ENCODE measurements around the gene DHX32.
"Not testable (repeated sequence)": the region's sequence is repeated elsewhere in the genome, so short reads cannot be mapped to it uniquely, and the experiment has no call there.

DHX32 gene

DNA sequence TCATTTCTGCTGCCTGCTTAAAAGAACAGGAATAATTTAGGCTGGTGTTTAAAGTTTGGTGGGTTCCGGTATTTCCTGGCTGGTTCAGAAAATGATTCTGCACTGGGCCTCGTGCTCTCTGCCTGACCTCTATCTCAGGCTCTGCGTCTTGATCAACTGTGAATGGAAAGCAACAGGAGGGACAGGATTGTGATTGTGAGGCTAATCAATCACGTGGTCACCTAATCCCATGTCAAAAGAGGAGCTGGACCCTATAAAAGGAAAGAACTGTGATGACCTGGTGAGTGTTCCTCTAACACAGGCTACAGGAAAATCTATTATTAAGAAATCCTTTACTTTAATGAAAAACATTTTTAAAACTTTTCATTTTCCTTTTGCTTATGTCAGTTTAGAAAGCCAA lies at the start of gene DHX32:
Gene DHX32, minus strand, starts transcription at position 101 of the 400 bp plus-strand sequence. CDS start 468 bp downstream, outside the sequence.
- no peak for DNase-seq (ENCODE audit: low read depth)

GRCh38 chr10:125929618-125930017 lies 48.5 kb upstream of the DHX32 start:
- DNase-seq (ENCODE audit: low read depth), result no peak

- DNase-seq (ENCODE audit: low read depth), result no peak
These were observed 48.0 kb upstream of the DHX32 start for GRCh38 chr10:125928928-125929585.

DNA sequence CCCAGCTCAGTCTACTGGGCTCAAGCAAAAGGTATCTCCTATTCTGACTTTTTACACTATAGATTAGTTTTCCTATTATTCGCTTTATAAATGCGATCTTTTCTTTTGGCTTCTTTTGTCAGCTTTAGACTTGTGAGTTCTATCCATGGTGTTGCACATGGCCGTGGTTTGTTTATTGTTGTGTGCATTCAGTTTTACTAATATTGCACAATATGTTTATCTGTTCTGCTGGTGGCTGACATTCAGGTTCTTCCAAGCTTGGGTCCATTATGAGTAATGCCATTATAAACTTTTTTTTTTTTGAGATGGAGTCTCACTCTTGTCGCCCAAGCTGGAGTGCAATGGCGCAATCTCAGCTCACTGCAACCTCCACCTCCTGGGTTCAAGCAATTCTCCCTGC lies 46.2 kb upstream of the DHX32 start:
- not testable (repeated sequence) for DNase-seq (ENCODE audit: low read depth)

GRCh38 chr10:125926247-125926646 lies 45.2 kb upstream of the DHX32 start:
- no peak for DNase-seq (ENCODE audit: low read depth)

DNA sequence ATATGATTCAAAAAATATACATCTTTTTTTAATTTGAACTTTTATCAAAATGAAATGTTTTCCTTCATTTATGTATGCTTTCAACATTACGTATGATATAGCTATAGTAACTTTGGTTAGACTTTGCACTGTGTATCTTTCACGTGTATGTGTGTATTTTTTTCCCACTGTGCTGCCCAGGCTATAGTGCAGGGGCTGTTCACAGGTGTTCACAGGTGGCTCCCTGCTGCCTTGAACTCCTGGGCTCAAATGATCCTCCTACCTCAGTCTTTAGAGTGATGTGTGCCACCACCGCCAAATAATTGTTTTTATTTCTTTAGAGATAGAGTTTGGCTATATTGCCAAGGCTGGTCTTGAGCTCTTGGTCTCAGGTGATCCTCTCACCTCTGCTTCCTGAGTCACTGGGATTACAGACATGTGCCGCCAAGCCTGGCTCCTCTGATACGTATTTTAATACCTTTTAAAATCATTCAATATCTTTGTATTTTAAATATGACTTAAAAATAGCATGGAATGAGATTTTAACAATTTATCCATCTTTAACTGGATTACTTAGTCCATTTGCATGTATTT lies 44.3 kb upstream of the DHX32 start:
- no peak for DNase-seq (ENCODE audit: low read depth)

GRCh38 chr10:125921643-125922306 lies 40.7 kb upstream of the DHX32 start:
- DNase-seq (ENCODE audit: low read depth), result not testable (repeated sequence)

DNA sequence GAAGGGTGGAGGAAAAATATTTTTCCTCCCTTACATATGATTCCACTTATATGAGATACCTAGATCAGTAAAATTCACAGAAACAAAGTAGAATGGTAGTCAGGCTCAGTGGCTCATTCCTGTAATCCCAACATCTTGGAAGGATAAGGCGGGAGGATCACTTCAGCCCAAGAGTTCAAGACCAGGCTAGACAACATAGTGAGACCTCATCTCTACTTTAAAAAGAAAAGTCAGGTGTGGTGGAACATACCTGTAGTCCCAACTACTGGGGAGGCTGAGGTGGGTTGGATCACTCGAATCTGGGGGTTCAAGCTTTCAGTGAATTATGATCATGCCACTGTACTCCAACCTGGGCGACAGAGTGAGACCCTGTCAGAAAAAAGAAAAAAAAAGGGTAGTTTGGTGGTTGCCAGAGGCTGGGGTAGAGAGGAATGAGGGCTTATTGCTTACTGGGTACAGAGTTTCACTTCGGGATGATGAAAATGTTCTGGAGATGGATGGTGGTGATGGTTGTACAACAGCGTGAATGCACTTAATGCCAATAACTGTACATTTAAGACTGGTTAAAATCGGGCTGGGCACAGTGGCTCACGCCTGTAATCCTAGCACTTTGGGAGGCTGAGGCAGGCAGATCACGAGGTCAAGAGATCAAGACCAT lies 36.7 kb upstream of the DHX32 start:
- DNase-seq (ENCODE audit: low read depth), result not testable (repeated sequence)

DNA sequence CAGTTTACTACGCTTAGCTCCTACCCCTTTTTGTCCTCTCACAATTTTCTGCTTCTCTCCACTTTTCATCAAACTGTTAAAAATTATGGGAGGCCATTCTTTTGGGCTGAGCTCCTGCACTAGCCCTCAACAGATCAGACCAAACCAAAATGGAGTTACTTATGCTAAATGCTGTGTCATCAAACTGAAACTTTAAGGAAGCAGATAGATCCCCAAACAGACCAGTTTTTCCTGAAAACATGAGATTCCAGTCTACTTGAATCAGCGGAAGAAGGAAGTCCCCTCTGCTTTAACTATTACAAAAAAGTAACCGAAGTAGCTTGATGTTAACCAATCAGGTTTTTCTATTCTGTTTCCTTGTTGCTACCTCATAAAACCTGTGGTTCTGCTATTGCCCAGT lies 35.9 kb upstream of the DHX32 start:
- DNase-seq (ENCODE audit: low read depth), result no peak

DNA sequence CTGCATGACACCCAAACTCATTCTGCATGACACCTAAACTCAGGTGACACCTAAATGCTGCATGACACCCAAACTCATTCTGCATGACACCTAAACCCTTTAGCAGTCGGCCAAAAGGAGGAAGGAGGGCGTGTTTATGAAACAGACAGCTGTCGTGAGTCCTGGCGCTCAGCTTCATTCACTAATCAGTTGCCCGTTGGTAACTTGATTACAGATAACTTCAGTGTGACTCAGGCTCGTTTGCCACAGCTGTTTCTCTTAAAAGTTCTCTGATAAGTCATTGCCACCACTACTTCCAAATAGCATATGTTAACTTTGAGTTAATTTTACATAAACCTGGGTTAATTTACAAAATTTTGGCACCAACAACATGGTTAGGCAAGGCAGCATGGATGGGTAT lies 32.2 kb upstream of the DHX32 start:
- DNase-seq (ENCODE audit: low read depth), result not testable (repeated sequence)

- no peak for DNase-seq (ENCODE audit: low read depth)
These were observed 30.9 kb upstream of the DHX32 start for GRCh38 chr10:125911990-125912389.

GRCh38 chr10:125911145-125911544 lies 30.1 kb upstream of the DHX32 start:
- DNase-seq (ENCODE audit: low read depth), result no peak

DNA sequence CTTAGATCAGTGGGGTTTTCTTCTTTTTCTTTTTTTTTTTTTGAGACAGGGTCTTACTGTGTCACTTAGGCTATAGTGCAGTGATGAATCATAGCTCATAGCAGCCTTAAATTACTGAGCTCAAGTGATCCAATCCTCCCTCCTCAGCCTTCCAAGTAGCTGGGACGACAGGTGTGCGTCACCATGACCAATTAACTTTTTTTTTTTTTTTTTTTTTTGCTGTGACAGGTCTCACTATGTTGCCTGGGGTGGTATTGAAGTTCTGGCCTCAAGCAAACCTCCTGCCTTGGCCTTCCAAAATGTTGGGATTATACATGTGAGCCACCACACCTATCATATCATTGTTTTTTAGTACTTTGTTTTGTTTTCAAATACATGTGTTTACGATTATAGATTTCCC lies 28.4 kb upstream of the DHX32 start:
- DNase-seq (ENCODE audit: low read depth), result not testable (repeated sequence)

- not testable (repeated sequence) for DNase-seq (ENCODE audit: low read depth)
These were observed 27.7 kb upstream of the DHX32 start for GRCh38 chr10:125908813-125909212.

DNA sequence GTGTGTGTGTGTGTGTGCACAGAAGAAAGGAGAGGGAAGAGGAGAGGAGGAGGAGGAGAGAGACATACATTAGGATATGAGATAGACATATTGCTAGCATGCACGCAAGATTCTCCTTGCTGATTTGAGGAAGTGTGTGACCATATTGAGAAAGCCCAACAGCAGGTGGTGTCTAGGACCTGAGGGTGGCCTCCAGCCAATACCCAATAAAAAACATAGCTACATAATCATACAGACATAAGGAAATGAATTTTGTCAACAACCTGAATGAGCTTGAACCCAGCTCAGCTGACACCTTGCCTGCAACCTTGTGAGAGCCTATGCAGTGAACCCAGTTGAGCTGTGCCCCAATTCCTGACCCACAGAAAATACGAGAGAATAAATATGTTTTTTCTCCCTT lies 26.5 kb upstream of the DHX32 start:
- not testable (repeated sequence) for DNase-seq (ENCODE audit: low read depth)

DNA sequence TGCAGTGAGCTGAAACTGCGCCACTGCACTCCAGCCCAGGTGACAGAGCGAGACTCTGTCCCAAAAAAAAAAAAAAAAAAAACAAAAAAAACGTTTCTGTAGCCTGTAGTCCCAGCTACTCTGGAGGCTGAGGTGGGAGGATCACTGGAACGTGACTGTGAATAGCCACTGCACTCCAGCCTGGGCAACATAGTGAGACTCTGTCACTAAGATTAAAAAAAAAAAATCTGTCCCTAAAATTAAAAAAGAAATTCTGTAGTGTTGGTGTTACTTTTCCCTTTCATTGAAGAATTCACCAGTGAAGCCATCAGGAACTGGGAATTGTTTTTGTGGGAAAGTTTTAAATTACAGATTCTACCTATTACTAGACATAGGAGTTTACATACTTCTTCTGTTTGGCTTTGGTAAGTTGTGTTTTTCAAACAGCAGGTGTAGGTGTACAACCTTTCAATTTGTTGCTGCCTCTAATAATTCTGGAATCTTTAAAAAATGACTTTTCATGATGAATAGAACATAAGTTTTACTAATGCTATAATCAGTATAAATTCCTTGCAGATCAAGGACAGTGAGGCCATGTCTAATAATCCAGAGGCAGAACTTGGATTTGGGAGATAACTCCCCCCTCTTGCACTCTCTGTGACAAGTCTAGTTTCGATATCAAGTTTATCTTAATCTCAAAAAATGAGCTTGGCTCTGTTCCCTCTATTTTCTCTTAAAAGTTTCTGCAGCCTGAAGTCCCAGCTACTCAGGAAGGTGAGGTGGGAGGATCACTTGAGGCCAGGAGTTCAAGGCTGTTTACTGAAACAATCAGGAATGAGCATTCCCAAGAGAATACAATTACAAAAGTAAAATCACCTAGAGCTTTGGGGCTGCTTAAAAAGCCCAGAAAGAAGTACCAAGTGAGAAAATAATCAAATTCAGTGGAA lies 24.2 kb upstream of the DHX32 start:
- DNase-seq (ENCODE audit: low read depth), result not testable (repeated sequence)

- not testable (repeated sequence) for DNase-seq (ENCODE audit: low read depth)
These were observed 22.1 kb upstream of the DHX32 start for GRCh38 chr10:125903135-125903640.

GRCh38 chr10:125900963-125901362 lies 19.9 kb upstream of the DHX32 start:
- not testable (repeated sequence) for DNase-seq (ENCODE audit: low read depth)

GRCh38 chr10:125897317-125897716 lies 16.2 kb upstream of the DHX32 start:
- not testable (repeated sequence) for DNase-seq (ENCODE audit: low read depth)

DNA sequence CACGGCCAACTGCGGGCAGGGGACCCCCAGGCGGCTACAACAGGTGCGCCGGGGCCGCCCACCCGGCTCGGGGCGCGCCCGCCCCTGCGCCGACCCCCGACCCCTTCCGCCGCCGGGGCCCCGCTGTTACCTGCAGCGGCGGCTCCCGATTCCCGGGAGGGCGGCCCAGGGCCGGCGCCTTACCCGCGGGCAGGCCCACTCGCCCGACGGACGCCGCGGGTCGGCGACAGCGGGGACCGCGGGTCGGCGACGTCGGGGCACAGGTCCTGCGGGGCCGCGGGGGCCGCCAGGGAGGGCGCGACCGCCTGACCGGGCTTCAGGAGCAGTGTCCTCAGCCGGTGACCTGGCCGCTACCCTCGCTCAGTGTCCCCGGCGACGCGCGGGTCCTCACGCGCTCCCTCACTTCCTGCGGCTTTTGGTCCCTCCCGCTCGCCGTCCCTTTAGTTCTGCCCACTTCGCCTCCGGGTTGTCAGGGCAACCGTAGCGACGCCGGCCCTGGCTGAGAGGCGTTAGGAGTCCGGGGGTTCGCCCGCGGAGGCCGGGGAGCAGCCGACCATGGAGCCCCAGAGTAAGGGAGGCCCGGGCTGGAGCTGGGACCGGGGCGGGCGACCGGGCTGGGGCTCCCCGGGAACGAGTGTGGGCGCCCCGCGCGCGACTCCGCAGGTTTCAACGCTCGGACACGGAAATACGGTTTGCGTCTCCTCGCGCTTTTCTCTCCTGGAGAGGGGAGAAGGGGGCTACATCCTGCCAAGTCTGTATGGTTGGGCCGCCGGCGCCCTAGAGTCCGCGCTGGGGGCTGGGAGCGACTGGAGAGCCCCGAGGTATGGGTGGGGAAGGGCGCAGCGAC lies 15.2 kb upstream of the DHX32 start, which contains the start of gene FANK1:
Gene FANK1, plus strand, starts transcription at position 477 of the 847 bp plus-strand sequence. Its CDS starts 79 bp downstream, at position 556.
- peak; percentile 24 for DNase-seq (ENCODE audit: low read depth)

Data from fibroblast of the conjunctiva (primary cell).